Measurements from ENCODE around the gene PROKR2. TPM values are rescaled to one million over a fixed set of nuclear protein-coding genes. Genes with fewer than 3 reads are reported as not detected.

The PROKR2 gene
- not detected for total RNA-seq
- long read RNA-seq, result 0 reads

GRCh38 chr20:5316188-5317158, at the start of gene PROKR2:
PROKR2 (minus strand) TSS chr20:5316954; CDS start chr20:5314369, 2,585 bp downstream.
- intact Hi-C loops (cut with DNase I, micrococcal nuclease), result no loop called here
- DNase-seq, result no peak
- ATAC-seq, result no peak

GRCh38 chr20:5364997-5365597, 48.3 kb upstream of the PROKR2 start:
- no peak for ATAC-seq
- intact Hi-C loops (cut with DNase I, micrococcal nuclease), result no loop called here
- no peak for DNase-seq

- no peak for ATAC-seq
- intact Hi-C loops (cut with DNase I, micrococcal nuclease), result no loop called here
- no peak for DNase-seq
These were observed 47.5 kb upstream of the PROKR2 start for GRCh38 chr20:5364136-5364821.

- intact Hi-C loops (cut with DNase I, micrococcal nuclease), result no loop called here
- no peak for DNase-seq
- no peak for ATAC-seq
These were observed 46.0 kb upstream of the PROKR2 start for GRCh38 chr20:5362771-5363170.

- intact Hi-C loops (cut with DNase I, micrococcal nuclease), result no loop called here
- no peak for ATAC-seq
These were observed 44.4 kb upstream of the PROKR2 start for GRCh38 chr20:5361176-5361575.

GRCh38 chr20:5357946-5358345, 41.2 kb upstream of the PROKR2 start:
- ATAC-seq (no peak), DNase-seq (no peak)
- intact Hi-C loops (cut with DNase I, micrococcal nuclease), result no loop called here

More at GRCh38 chr20:5361176-5361575, 44.4 kb upstream of the PROKR2 start:
- DNase-seq, result no peak

- no peak for DNase-seq
- intact Hi-C loops (cut with DNase I, micrococcal nuclease), result no loop called here
- ATAC-seq, result no peak
These were observed 40.2 kb upstream of the PROKR2 start for GRCh38 chr20:5356941-5357340.

GRCh38 chr20:5354901-5355300, 38.1 kb upstream of the PROKR2 start:
- intact Hi-C loops (cut with DNase I, micrococcal nuclease), result no loop called here
- ATAC-seq (peak; percentile 45), DNase-seq (no peak)

- intact Hi-C loops (cut with DNase I, micrococcal nuclease), result no loop called here
- DNase-seq (no peak), ATAC-seq (peak; percentile 42)
These were observed 37.1 kb upstream of the PROKR2 start for GRCh38 chr20:5353624-5354496.

GRCh38 chr20:5349448-5349847, 32.7 kb upstream of the PROKR2 start:
- intact Hi-C loops (cut with DNase I, micrococcal nuclease), result no loop called here
- DNase-seq, result no peak
- ATAC-seq, result no peak

GRCh38 chr20:5342021-5342420, 25.3 kb upstream of the PROKR2 start:
- intact Hi-C loops (cut with DNase I, micrococcal nuclease), result no loop called here
- DNase-seq, result no peak

GRCh38 chr20:5331340-5331739, 14.6 kb upstream of the PROKR2 start:
- ATAC-seq (no peak), DNase-seq (no peak)
- intact Hi-C loops (cut with DNase I, micrococcal nuclease), result no loop called here

More at GRCh38 chr20:5342021-5342420, 25.3 kb upstream of the PROKR2 start:
- no peak for ATAC-seq

- no peak for DNase-seq
- intact Hi-C loops (cut with DNase I, micrococcal nuclease), result no loop called here
- no peak for ATAC-seq
These were observed 11.5 kb upstream of the PROKR2 start for GRCh38 chr20:5328268-5328667.

- intact Hi-C loops (cut with DNase I, micrococcal nuclease), result no loop called here
- ATAC-seq (no peak), DNase-seq (no peak)
These were observed 10.6 kb upstream of the PROKR2 start for GRCh38 chr20:5327356-5327755.

GRCh38 chr20:5315807-5316187, 957 bp downstream of the PROKR2 start:
- intact Hi-C loops (cut with DNase I, micrococcal nuclease), result no loop called here
- no peak for ATAC-seq

GRCh38 chr20:5313916-5314315, 2.8 kb downstream of the PROKR2 start:
- no peak for DNase-seq
- intact Hi-C loops (cut with DNase I, micrococcal nuclease), result no loop called here
- no peak for ATAC-seq

More at GRCh38 chr20:5315807-5316187, 957 bp downstream of the PROKR2 start:
- DNase-seq, result no peak

- intact Hi-C loops (cut with DNase I, micrococcal nuclease), result no loop called here
- DNase-seq, result no peak
- ATAC-seq, result no peak
These were observed 4.2 kb downstream of the PROKR2 start for GRCh38 chr20:5312518-5312917.

- ATAC-seq, result no peak
- intact Hi-C loops (cut with DNase I, micrococcal nuclease), result no loop called here
- no peak for DNase-seq
These were observed 6.8 kb downstream of the PROKR2 start for GRCh38 chr20:5309971-5310370.

- DNase-seq, result no peak
- ATAC-seq, result no peak
These were observed 17.9 kb downstream of the PROKR2 start for GRCh38 chr20:5298811-5299210.

More at GRCh38 chr20:5298811-5299210, 17.9 kb downstream of the PROKR2 start:
- intact Hi-C loops (cut with DNase I, micrococcal nuclease), result no loop called here

All from left colon (tissue), 2 donors.